GM21825 (cell line): ENCODE measurements around the gene ZGPAT.

Source experiments
- ATAC-seq: cut with Tn5 transposase; IDR thresholded peaks from one replicate; pipeline ENCODE4 v1.9.1; 2021; ENCODE audit warnings: mild to moderate bottlenecking, moderate library complexity; ENCODE audit not compliant: unreplicated experiment

The ZGPAT gene

GRCh38 chr20:63732118-63733095 lies 24.6 kb downstream of the ZGPAT start:
- no peak for ATAC-seq

- ATAC-seq, result no peak
Observed at GRCh38 chr20:63733117-63733516, 25.3 kb downstream of the ZGPAT start.

- no peak for ATAC-seq
Observed at GRCh38 chr20:63733579-63734081, 25.8 kb downstream of the ZGPAT start.

DNA sequence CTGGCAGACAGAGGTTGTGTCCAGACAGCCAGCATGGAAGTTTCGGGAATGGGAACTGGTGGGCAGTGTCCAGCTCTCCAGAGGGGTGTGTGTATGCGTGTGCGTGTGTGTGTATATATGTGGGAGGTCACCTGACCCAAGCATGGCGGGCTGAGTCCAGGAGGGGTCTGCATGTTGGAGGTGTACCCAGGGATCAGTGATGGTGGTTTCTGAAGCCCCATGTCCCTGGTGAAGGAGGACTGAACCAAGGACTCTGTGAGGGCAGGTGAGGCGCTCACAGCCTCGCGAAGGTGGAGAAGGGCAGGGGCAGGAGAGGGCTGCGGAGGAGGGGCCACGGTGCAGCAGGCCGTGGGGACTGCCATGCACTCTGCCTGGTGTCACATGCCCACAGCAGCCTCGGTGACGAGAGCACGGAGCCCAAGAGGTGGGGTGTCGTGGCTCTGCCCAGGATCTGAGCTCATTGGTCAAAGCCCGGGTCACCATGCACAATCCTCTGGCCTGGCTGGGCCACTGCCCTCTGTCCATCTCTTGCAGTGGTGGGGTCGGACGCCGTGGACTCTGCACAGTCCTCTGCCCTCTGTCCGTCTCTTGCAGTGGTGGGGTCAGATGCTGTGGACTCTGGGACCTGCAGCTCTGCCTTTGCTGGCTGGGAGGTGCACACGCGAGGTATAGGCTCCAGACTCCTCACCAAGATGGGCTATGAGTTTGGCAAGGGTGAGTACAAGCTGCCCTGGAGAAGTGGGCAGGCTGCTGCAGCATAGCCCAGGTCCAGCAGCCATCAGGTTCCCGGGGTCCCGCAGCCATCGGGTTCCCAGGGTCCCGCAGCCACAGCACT lies 26.5 kb downstream of the ZGPAT start:
- ATAC-seq, result no peak

GRCh38 chr20:63734946-63735858 lies 27.4 kb downstream of the ZGPAT start:
- no peak for ATAC-seq

DNA sequence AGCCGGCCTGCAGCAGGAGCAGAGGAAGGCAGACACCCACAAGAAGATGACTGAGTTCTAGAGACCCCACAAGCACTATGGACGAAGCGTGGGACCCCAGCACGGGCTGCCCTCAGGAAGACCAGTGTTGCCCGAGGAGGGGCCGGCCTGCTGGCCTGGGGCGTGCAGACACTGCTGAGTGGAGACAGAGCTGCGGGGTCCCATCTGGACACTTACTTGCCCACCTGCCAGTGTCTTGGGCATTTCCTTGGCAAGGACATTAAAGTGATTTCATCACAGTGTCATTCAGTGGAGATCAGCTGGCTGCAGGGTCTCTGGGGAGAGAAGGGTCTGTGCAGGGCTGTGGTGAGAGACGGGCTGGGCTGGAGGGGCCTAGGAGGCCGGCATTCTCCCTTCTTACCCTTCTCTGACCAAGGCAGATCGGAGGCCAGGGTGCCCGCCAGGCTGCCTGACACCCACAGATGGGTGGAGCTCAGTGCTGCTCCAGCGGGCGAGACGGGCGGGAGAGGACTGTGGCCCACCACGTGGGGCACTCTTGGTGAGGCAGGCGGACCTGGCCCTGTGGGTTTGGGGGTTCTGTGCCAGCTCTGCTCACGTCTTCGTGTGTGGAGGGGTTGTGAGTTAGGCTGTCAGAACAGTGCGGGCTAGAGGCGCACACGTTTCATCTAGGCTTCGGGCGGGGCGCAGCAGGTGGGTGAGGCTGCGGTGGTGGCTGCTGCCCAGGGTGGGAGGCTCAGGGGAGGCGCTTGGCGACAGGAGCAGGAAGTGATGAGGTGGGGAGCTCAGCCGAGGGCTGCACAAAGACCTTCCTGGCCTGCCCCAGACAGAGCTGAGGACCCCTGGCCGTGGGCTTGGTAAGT lies 28.2 kb downstream of the ZGPAT start, which contains the start of gene LIME1:
Gene LIME1 (plus strand): TSS at position 806 of the 860 bp plus-strand sequence. CDS start 886 bp downstream, outside the sequence.
- ATAC-seq, result no peak

GRCh38 chr20:63736893-63737694 lies 29.3 kb downstream of the ZGPAT start:
- no peak for ATAC-seq

GRCh38 chr20:63737695-63737944 lies 29.8 kb downstream of the ZGPAT start:
- no peak for ATAC-seq

GRCh38 chr20:63737945-63738686 lies 30.3 kb downstream of the ZGPAT start:
- no peak for ATAC-seq

DNA sequence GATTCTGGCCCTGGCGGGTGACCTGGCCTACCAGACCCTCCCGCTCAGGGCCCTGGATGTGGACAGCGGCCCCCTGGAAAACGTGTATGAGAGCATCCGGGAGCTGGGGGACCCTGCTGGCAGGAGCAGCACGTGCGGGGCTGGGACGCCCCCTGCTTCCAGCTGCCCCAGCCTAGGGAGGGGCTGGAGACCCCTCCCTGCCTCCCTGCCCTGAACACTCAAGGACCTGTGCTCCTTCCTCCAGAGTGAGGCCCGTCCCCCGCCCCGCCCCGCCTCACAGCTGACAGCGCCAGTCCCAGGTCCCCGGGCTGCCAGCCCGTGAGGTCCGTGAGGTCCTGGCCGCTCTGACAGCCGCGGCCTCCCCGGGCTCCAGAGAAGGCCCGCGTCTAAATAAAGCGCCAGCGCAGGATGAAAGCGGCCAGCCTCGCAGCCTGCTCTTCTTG lies 30.9 kb downstream of the ZGPAT start:
- no peak for ATAC-seq

DNA sequence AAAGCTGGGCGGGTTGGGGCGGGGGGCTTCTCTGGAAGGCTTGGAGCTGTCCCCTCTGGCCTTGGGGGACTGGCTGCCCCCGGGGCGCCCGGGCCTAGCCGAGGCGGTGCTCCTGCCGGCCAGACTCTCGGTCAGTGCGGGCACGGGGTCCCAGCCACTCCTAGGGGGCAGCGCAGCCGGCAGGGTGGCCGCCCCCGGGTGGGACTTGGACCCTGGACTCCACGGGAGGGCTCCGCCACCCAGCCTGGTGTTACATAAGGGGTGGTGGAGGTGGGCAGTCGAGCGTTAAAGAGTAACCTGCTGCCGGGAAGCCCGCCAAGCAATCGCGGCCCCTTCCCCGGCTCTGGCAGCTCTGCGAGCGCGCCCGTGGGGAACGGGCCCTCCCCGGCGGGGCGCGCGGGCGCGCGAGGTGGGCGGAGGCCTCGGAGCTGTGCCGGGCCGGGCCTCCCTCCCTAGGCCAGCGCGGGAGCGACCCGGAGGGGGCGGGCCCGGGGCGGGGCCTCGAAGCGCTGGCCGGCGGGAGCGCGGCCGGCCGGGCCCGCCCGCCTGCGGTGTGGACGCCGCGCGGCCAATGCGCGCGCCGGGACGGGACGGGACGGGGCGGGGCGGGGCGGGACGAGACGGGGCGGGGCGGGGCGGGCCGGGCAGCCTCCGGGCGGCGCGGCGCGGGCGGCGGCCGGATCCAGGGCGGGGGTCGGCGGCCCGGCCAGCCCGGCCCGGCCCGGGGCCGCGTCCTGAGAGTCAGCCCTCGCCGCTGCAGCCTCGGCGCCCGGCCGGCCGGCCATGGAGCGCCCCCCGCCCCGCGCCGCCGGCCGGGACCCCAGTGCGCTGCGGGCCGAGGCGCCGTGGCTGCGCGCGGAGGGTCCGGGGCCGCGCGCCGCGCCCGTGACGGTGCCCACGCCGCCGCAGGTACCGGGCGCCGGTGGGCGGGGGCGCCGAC lies 31.6 kb downstream of the ZGPAT start, which contains the start of gene SLC2A4RG:
Gene SLC2A4RG (plus strand): TSS at position 647 of the 940 bp plus-strand sequence. CDS start 137 bp downstream, at position 784.
- peak; percentile 43 for ATAC-seq

DNA sequence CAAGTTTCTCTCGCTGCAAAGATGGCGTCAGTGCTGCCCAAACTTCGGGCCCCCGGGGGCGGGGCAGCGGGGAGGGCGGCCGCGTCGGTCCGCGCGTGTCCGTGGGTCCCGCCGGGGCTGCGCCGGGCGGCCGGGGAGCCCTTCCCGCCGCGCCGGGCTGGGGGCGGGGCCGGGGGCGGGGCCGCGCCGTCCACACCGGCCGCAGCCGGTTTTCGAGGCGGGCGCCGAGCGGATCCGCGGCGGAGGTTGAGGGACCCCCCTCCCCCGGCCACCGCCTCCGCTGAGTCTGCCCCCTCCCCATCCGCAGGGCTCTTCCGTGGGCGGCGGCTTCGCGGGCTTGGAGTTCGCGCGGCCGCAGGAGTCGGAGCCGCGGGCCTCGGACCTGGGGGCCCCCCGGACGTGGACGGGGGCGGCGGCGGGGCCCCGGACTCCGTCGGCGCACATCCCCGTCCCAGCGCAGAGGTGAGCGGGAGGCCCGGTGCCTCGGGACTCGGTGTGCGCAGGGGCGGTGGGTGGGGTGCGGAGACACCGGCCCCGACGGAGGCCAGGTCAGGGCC lies 32.3 kb downstream of the ZGPAT start:
- ATAC-seq, result no peak

- ATAC-seq, result no peak
Observed at GRCh38 chr20:63740627-63741353, 33.0 kb downstream of the ZGPAT start.

DNA sequence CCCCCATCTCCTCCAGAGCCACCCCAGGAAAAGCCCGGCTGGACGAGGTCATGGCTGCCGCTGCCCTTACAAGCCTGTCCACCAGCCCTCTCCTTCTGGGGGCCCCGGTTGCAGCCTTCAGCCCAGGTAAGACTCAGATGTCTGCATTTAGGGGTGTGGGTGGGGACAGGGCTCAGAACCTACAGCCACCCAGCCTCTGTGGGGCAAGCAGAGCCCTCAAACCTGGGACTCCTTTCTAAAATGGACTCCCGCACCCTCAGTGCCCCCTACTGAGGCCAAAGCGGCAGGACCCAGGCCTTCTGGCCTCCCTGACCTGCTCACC lies 33.5 kb downstream of the ZGPAT start:
- no peak for ATAC-seq

DNA sequence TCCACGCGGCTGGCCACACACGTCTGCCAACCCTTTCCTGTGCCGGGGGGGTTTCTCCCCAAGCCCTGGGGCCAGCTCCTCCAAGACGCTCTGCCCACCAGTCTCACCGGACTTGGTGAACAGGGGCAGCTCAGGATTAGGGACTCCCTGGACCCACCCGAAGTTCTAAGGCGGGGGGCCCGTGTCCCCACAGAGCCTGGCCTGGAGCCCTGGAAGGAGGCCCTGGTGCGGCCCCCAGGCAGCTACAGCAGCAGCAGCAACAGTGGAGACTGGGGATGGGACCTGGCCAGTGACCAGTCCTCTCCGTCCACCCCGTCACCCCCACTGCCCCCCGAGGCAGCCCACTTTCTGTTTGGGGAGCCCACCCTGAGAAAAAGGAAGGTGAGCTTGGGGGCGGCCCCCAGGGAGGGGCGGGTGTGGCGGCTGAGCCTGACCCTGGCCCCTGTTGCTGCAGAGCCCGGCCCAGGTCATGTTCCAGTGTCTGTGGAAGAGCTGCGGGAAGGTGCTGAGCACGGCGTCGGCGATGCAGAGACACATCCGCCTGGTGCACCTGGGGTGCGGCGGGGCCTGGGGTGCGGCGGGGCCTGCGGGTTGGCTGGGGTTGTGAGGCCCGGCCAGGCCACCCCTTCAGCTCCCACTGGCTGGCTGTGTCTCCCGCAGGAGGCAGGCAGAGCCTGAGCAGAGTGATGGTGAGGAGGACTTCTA lies 34.0 kb downstream of the ZGPAT start:
- ATAC-seq, result no peak
